ENCODE data around the gene NACC2. TPM values are rescaled to one million over a fixed set of nuclear protein-coding genes. Genes with fewer than 3 reads are reported as not detected.

Gene NACC2
- total and polyA plus RNA-seq, 7 donors: 8.5 to 33.5 (median 18.4) TPM

DNA sequence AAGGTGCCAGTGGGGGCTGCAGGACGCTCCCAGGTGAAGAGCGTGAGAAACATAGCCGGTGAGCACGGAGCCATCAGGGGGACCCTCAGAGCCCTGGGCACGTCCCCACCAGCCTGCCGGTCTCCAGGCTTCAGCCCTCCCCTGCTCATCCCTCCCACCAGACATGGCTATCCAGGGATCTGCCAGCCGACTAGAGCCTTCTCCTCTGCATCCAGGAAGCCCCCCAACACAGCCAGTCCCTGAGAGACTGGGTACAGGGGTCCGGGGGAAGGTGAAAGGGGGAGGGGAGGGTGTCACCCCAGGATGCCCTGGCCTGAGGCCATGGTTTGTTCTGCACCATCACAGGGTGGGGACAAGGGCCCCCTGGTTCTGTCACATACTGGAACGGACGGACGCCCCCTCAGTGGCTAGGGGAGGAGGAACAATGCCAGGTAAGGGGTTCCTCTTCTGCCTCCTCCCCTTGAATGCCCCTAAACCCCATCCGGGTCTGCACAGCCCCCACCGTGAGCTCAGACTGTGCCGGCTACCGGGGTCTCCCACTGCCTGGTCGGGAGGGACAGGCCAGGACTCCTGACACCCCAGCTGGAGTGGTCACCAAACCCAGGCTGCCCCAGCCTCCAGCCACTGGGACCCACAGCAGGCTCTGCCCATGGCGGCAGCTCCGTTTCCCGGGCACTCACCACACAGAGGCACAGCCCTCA is 34.3 kb downstream of the NACC2 start:
- no peak overlapping the region for H3K4me3 ChIP-seq
- no peak overlapping the region for H3K27ac ChIP-seq
- 84 to 88% (median 87%) methylated on average over 16 to 19 of the region's 19 CpGs for WGBS, 3 donors
- ATAC-seq (no peak), DNase-seq (no peak)
- H3K4me1 ChIP-seq: peaks cover 13% of the 10 kb centered on the region
- peaks cover 0 to 13% of the 10 kb centered on the region in 2 donors for H3K36me3 ChIP-seq (ENCODE audit: insufficient read depth in 1 of 2, low read depth in 1 of 2)
- intact Hi-C loops (cut with DNase I): no loop called here
- no peaks in the 10 kb centered on the region for H3K27me3 ChIP-seq (ENCODE audit: insufficient read depth in 3 of 3, low read length in 2 of 3)
- H3K9me3 ChIP-seq: no peaks in the 10 kb centered on the region
- TF ChIP-seq, protein P1, sequence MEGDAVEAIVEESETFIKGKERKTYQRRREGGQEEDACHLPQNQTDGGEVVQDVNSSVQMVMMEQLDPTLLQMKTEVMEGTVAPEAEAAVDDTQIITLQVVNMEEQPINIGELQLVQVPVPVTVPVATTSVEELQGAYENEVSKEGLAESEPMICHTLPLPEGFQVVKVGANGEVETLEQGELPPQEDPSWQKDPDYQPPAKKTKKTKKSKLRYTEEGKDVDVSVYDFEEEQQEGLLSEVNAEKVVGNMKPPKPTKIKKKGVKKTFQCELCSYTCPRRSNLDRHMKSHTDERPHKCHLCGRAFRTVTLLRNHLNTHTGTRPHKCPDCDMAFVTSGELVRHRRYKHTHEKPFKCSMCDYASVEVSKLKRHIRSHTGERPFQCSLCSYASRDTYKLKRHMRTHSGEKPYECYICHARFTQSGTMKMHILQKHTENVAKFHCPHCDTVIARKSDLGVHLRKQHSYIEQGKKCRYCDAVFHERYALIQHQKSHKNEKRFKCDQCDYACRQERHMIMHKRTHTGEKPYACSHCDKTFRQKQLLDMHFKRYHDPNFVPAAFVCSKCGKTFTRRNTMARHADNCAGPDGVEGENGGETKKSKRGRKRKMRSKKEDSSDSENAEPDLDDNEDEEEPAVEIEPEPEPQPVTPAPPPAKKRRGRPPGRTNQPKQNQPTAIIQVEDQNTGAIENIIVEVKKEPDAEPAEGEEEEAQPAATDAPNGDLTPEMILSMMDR (IDR thresholded peaks at IDR 0.05): no peak

DNA sequence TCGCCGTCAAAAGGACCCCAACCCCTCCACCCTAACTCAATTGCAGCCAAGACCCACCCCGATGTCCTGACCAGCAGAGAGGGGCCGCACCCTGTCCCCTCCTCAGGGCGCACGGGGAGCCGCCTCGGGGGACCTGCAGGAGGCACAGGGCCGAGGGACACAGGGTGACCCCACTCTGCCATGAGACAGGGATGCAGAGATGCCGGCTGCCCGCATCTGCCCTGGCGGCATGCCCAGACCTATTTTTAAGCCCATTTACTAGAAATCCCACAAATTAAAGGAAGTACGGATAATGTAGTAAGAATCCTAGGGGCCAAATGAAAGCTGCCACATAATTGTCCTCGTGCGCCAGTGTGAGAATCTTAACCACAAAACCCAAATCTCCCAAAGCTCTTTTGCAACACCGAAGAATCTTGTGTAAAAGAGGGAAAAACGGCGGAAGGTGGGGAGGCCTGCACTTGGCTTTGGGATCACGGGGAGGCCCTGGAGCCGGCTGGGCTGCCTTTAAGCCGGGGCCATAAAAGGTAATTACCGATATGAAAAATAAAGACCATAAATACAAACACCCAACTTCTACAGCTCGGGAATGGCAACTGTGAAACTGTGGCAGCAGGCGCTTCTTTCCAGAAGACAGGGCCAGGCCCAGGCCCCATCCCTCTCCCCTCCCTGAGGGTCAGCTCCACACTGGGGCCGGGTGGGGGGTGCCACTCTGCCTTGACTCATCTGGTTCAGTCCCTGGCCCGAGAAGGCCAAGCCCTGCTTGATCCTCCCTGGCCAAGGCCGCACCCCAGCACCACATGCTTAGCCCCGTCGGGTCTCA is 35.0 kb downstream of the NACC2 start:
- ATAC-seq: no peak
- H3K27ac ChIP-seq: no peak overlapping the region

DNA sequence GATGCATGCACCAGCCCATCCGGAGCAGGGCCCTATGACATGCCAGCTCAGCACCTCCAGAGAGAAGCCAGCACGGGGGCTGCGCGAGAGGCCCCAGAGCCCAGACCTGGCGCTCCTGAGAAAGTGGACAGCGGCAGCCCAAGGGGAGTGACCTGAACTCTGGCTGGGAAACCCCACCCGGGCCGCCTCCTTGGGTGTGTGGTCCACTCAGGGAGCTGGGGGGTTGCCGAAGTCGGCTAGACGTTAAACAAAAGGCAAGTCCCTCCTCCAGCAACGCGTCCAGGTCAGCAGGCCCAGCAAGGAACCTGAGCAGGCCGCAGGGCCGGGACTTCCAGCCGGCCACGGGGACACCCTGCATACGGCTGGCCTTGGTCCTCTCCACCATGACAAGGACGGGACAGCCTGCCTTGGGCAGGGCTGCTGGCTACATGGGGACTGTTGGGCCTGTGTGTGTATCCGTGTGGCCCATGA is 35.7 kb downstream of the NACC2 start:
- ATAC-seq: peak in 1 of 4 donors; percentile 16
- intact Hi-C loops (cut with DNase I): no loop called here
- 83 to 90% (median 88%) methylated on average over 20 of the region's 20 CpGs for WGBS, 3 donors
- no peaks in the 10 kb centered on the region for H3K27me3 ChIP-seq (ENCODE audit: insufficient read depth in 3 of 3, low read length in 2 of 3)
- no peaks in the 10 kb centered on the region for H3K9me3 ChIP-seq
- H3K27ac ChIP-seq: no peak overlapping the region
- H3K36me3 ChIP-seq (ENCODE audit: insufficient read depth in 1 of 2, low read depth in 1 of 2): peaks cover 0 to 13% of the 10 kb centered on the region in 2 donors
- DNase-seq: no peak
- TF ChIP-seq, protein P1 (IDR thresholded peaks at IDR 0.05): no peak
- H3K4me1 ChIP-seq: peaks cover 14% of the 10 kb centered on the region
- no peak overlapping the region for H3K4me3 ChIP-seq

More for the DNA sequence above, 35.0 kb downstream of the NACC2 start:
- intact Hi-C loops (cut with DNase I): no loop called here
- peak in 1 of 2 donors; percentile 53 for DNase-seq
- TF ChIP-seq, protein P1 (IDR thresholded peaks at IDR 0.05): no peak
- no peaks in the 10 kb centered on the region for H3K27me3 ChIP-seq (ENCODE audit: insufficient read depth in 3 of 3, low read length in 2 of 3)
- 65 to 76% (median 68%) methylated on average over 29 of the region's 29 CpGs for WGBS, 3 donors
- peaks cover 13% of the 10 kb centered on the region for H3K4me1 ChIP-seq
- H3K4me3 ChIP-seq: no peak overlapping the region
- peaks cover 0 to 13% of the 10 kb centered on the region in 2 donors for H3K36me3 ChIP-seq (ENCODE audit: insufficient read depth in 1 of 2, low read depth in 1 of 2)
- no peaks in the 10 kb centered on the region for H3K9me3 ChIP-seq

DNA sequence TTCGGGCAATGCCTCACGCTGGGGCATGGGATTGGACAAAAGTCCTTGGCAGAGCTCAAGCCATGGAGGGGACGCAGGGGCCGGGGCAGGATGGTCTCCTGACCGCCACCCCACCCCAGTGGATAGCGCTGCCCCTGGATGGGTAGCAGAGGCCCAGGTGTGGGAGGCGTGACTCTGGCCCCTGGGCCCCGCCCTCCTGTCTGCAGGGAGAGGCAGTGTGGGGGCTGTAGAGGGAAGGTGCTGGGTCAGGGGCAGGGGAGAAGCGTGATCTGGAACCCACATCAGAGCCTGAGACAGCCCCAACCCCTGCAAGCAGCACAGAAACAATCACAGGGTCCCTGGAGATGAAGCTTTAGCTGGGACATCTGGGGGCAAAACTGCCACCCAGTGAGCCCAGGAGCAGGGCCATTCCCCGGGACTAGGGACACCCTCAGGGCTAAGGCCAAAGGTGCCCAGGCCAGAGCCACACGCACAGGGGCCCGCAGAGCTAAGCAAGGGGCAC is 36.2 kb downstream of the NACC2 start:
- no peak for ATAC-seq

More for the DNA sequence above, 36.2 kb downstream of the NACC2 start:
- Histone ChIP-seq H3K27me3 (ENCODE audit: insufficient read depth in 3 of 3, low read length in 2 of 3) (no peaks in the 10 kb centered on the region), H3K36me3 (ENCODE audit: insufficient read depth in 1 of 2, low read depth in 1 of 2) (peaks cover 0 to 13% of the 10 kb centered on the region in 2 donors), H3K4me3 (no peak overlapping the region), H3K9me3 (no peaks in the 10 kb centered on the region), H3K4me1 (peaks cover 19% of the 10 kb centered on the region), H3K27ac (no peak overlapping the region)
- intact Hi-C loops (cut with DNase I): no loop called here
- TF ChIP-seq, protein P1 (IDR thresholded peaks at IDR 0.05): no peak
- 93 to 99% (median 97%) methylated on average over 11 to 12 of the region's 12 CpGs for WGBS, 3 donors
- no peak for DNase-seq
